Liver (tissue), 3 donors: ENCODE results near the gene BRINP3.

Source experiments
- CTCF ChIP-seq: fragments of 150-350 bp; IDR thresholded peaks from 2 replicates; pipeline ENCODE4 v1.5.1; 2017; ENCODE audit warnings: improper control_type of control experiment, low read depth, low read length; ENCODE audit not compliant: missing input control
- FOXA1 ChIP-seq: IDR thresholded peaks from 2 replicates; pipeline ENCODE4 v1.6.1; 2016; ENCODE audit warnings: antibody characterized with exemption
- FOXA2 ChIP-seq: IDR thresholded peaks from 2 replicates; pipeline ENCODE4 v1.6.1; 2016; ENCODE audit warnings: antibody characterized with exemption
- TAF1 ChIP-seq: conservative IDR thresholded peaks from 2 replicates; pipeline ENCODE4 v1.6.1; 2016; ENCODE audit warnings: antibody characterized with exemption, mild to moderate bottlenecking
- TF ChIP-seq, protein P1 (sequence below): IDR thresholded peaks from 2 replicates; pipeline ENCODE4 v1.6.1; 2016; ENCODE audit warnings: antibody characterized with exemption
- TF ChIP-seq, protein P2 (sequence below): IDR thresholded peaks from 2 replicates; pipeline ENCODE4 v1.6.1; 2016; ENCODE audit warnings: antibody characterized with exemption, mild to moderate bottlenecking
- donor health status: healthy.
- donor health status: healthy.

DNA sequence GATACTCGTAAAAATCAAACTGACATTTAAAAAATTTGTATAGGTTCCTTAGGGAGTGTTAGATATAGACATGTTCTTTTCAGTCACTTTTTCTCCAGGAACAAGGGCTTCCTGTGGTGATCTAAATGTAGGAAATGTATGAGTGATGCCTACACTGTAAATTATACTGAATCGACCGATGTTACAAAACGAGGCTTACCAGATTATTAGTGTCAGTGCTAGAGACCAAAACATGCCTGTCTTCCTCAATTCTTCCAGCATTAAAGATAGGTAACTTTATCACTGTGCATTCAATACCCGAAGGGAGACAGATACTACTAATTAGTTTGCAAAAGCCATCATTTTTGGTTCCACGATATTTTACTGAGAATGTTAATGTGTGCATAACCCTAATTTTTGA is 86.1 kb downstream of the BRINP3 start:
- TF ChIP-seq CTCF (no peak), FOXA1 (no peak), TAF1 (no peak), FOXA2 (no peak)
- TF ChIP-seq, protein P1, sequence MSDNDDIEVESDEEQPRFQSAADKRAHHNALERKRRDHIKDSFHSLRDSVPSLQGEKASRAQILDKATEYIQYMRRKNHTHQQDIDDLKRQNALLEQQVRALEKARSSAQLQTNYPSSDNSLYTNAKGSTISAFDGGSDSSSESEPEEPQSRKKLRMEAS: no peak
- TF ChIP-seq, protein P2, sequence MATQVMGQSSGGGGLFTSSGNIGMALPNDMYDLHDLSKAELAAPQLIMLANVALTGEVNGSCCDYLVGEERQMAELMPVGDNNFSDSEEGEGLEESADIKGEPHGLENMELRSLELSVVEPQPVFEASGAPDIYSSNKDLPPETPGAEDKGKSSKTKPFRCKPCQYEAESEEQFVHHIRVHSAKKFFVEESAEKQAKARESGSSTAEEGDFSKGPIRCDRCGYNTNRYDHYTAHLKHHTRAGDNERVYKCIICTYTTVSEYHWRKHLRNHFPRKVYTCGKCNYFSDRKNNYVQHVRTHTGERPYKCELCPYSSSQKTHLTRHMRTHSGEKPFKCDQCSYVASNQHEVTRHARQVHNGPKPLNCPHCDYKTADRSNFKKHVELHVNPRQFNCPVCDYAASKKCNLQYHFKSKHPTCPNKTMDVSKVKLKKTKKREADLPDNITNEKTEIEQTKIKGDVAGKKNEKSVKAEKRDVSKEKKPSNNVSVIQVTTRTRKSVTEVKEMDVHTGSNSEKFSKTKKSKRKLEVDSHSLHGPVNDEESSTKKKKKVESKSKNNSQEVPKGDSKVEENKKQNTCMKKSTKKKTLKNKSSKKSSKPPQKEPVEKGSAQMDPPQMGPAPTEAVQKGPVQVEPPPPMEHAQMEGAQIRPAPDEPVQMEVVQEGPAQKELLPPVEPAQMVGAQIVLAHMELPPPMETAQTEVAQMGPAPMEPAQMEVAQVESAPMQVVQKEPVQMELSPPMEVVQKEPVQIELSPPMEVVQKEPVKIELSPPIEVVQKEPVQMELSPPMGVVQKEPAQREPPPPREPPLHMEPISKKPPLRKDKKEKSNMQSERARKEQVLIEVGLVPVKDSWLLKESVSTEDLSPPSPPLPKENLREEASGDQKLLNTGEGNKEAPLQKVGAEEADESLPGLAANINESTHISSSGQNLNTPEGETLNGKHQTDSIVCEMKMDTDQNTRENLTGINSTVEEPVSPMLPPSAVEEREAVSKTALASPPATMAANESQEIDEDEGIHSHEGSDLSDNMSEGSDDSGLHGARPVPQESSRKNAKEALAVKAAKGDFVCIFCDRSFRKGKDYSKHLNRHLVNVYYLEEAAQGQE: no peak
